Activated CD4-positive, alpha-beta memory T cell treated with anti-CD3 and anti-CD28 coated beads for 36 hours (primary cell): Measurements from ENCODE around the gene FAM83B. TPM values are rescaled to one million over a fixed set of nuclear protein-coding genes. Genes with fewer than 3 reads are reported as not detected.

Experiments used
- CTCF ChIA-PET: fragments of 350-600 bp; sonication (Branson Sonifier 250); formaldehyde crosslinking; loops from one replicate; lab custom pipeline; 2021; ENCODE audit warnings: antibody characterized with exemption, inconsistent platforms; lab: Charles Lee
- POLR2A ChIA-PET: fragments of 350-600 bp; sonication (Branson Sonifier 250); formaldehyde crosslinking; loops from one replicate; lab custom pipeline; 2021; ENCODE audit warnings: antibody characterized with exemption; lab: Charles Lee
- DNase-seq: peaks from one replicate; pipeline ENCODE4 v3.0.0-alpha.2; 2020
- H3K27ac Mint-ChIP-seq: one replicate; pipeline ENCODE4 v1.8.0; 2021; ENCODE audit warnings: mixed read lengths
- H3K27me3 Mint-ChIP-seq: one replicate; pipeline ENCODE4 v1.8.0; 2021; ENCODE audit warnings: mixed read lengths
- H3K36me3 Mint-ChIP-seq: one replicate; pipeline ENCODE4 v1.8.0; 2021; ENCODE audit warnings: mixed read lengths
- H3K4me1 Mint-ChIP-seq: one replicate; pipeline ENCODE4 v1.8.0; 2021; ENCODE audit warnings: low read depth, mixed read lengths
- H3K4me3 Mint-ChIP-seq: one replicate; pipeline ENCODE4 v1.8.0; 2021; ENCODE audit warnings: mild to moderate bottlenecking, mixed read lengths
- H3K9me3 Mint-ChIP-seq: one replicate; pipeline ENCODE4 v1.8.0; 2021; ENCODE audit warnings: mixed read lengths
- intact Hi-C: fragments of 100-400 bp; cut with micrococcal nuclease; formaldehyde crosslinking; loops from one replicate; pipeline ENCODE4 v1.15.1; 2023
- total RNA-seq, 2 experiments: library from RNA; stranded (reverse); gene quantifications; one replicate each; pipeline ENCODE4 v1.2.3, GENCODE V29; 2021

The FAM83B gene
- total RNA-seq, 2 experiments from 2014 or later = not detected

GRCh38 chr6:54892831-54893230 is 46.3 kb downstream of the FAM83B start:
- intact Hi-C loops = no loop called here
- H3K4me1 Mint-ChIP-seq = no peaks in the 10 kb centered on the region
- no peak overlapping the region for H3K4me3 Mint-ChIP-seq
- H3K9me3 Mint-ChIP-seq = peaks cover 6% of the 10 kb centered on the region
- H3K27me3 Mint-ChIP-seq = no peaks in the 10 kb centered on the region
- ChIA-PET CTCF (no interaction called here), POLR2A (no interaction called here)
- H3K27ac Mint-ChIP-seq = no peak overlapping the region
- DNase-seq = no peak
- no peaks in the 10 kb centered on the region for H3K36me3 Mint-ChIP-seq

- H3K4me1 Mint-ChIP-seq = no peaks in the 10 kb centered on the region
- intact Hi-C loops = no loop called here
- no peaks in the 10 kb centered on the region for H3K27me3 Mint-ChIP-seq
- H3K27ac Mint-ChIP-seq = no peak overlapping the region
- POLR2A ChIA-PET = no interaction called here
- CTCF ChIA-PET = no interaction called here
- no peak overlapping the region for H3K4me3 Mint-ChIP-seq
- H3K9me3 Mint-ChIP-seq = peaks cover 3% of the 10 kb centered on the region
- no peak for DNase-seq
- no peaks in the 10 kb centered on the region for H3K36me3 Mint-ChIP-seq
These were observed 47.2 kb downstream of the FAM83B start for GRCh38 chr6:54893818-54894217.

GRCh38 chr6:54896302-54896701 is 49.7 kb downstream of the FAM83B start:
- no peaks in the 10 kb centered on the region for H3K36me3 Mint-ChIP-seq
- no peak for DNase-seq
- POLR2A ChIA-PET = no interaction called here
- H3K4me1 Mint-ChIP-seq = no peaks in the 10 kb centered on the region
- peaks cover 3% of the 10 kb centered on the region for H3K9me3 Mint-ChIP-seq
- no peak overlapping the region for H3K27ac Mint-ChIP-seq
- no peak overlapping the region for H3K4me3 Mint-ChIP-seq
- intact Hi-C loops = no loop called here
- CTCF ChIA-PET = no interaction called here
- H3K27me3 Mint-ChIP-seq = no peaks in the 10 kb centered on the region

- ChIA-PET POLR2A (no interaction called here), CTCF (no interaction called here)
- no peak for DNase-seq
- no peak overlapping the region for H3K27ac Mint-ChIP-seq
- intact Hi-C loops = no loop called here
- no peaks in the 10 kb centered on the region for H3K27me3 Mint-ChIP-seq
- H3K36me3 Mint-ChIP-seq = no peaks in the 10 kb centered on the region
- no peak overlapping the region for H3K4me3 Mint-ChIP-seq
- H3K9me3 Mint-ChIP-seq = peaks cover 3% of the 10 kb centered on the region
- no peaks in the 10 kb centered on the region for H3K4me1 Mint-ChIP-seq
These were observed 51.1 kb downstream of the FAM83B start for GRCh38 chr6:54897462-54898189.

- POLR2A ChIA-PET = no interaction called here
- H3K9me3 Mint-ChIP-seq = peaks cover 2% of the 10 kb centered on the region
- intact Hi-C loops = no loop called here
- no peak overlapping the region for H3K4me3 Mint-ChIP-seq
- DNase-seq = no peak
- H3K27me3 Mint-ChIP-seq = no peaks in the 10 kb centered on the region
- CTCF ChIA-PET = no interaction called here
- H3K36me3 Mint-ChIP-seq = no peaks in the 10 kb centered on the region
- H3K4me1 Mint-ChIP-seq = no peaks in the 10 kb centered on the region
- no peak overlapping the region for H3K27ac Mint-ChIP-seq
These were observed 52.2 kb downstream of the FAM83B start for GRCh38 chr6:54898767-54899166.

- H3K9me3 Mint-ChIP-seq = no peaks in the 10 kb centered on the region
- H3K4me3 Mint-ChIP-seq = no peak overlapping the region
- H3K27me3 Mint-ChIP-seq = no peaks in the 10 kb centered on the region
- H3K27ac Mint-ChIP-seq = no peak overlapping the region
- POLR2A ChIA-PET = no interaction called here
- intact Hi-C loops = no loop called here
- no peaks in the 10 kb centered on the region for H3K36me3 Mint-ChIP-seq
- DNase-seq = no peak
- H3K4me1 Mint-ChIP-seq = no peaks in the 10 kb centered on the region
- CTCF ChIA-PET = no interaction called here
These were observed 52.9 kb downstream of the FAM83B start for GRCh38 chr6:54899442-54899841.

GRCh38 chr6:54899986-54900385 is 53.4 kb downstream of the FAM83B start:
- no peak overlapping the region for H3K4me3 Mint-ChIP-seq
- intact Hi-C loops = no loop called here
- ChIA-PET CTCF (no interaction called here), POLR2A (no interaction called here)
- no peak for DNase-seq
- no peaks in the 10 kb centered on the region for H3K36me3 Mint-ChIP-seq
- H3K4me1 Mint-ChIP-seq = no peaks in the 10 kb centered on the region
- H3K27me3 Mint-ChIP-seq = no peaks in the 10 kb centered on the region
- H3K9me3 Mint-ChIP-seq = no peaks in the 10 kb centered on the region
- no peak overlapping the region for H3K27ac Mint-ChIP-seq

- no peaks in the 10 kb centered on the region for H3K9me3 Mint-ChIP-seq
- POLR2A ChIA-PET = no interaction called here
- no peak overlapping the region for H3K4me3 Mint-ChIP-seq
- no peaks in the 10 kb centered on the region for H3K4me1 Mint-ChIP-seq
- no peaks in the 10 kb centered on the region for H3K27me3 Mint-ChIP-seq
- intact Hi-C loops = no loop called here
- no peaks in the 10 kb centered on the region for H3K36me3 Mint-ChIP-seq
- no peak overlapping the region for H3K27ac Mint-ChIP-seq
- CTCF ChIA-PET = no interaction called here
- no peak for DNase-seq
These were observed 54.1 kb downstream of the FAM83B start for GRCh38 chr6:54900666-54901065.

- intact Hi-C loops = no loop called here
- Mint-ChIP-seq H3K9me3 (no peaks in the 10 kb centered on the region), H3K4me1 (no peaks in the 10 kb centered on the region), H3K36me3 (no peaks in the 10 kb centered on the region), H3K27me3 (no peaks in the 10 kb centered on the region), H3K4me3 (no peak overlapping the region), H3K27ac (no peak overlapping the region)
- CTCF ChIA-PET = no interaction called here
- DNase-seq = no peak
- POLR2A ChIA-PET = no interaction called here
These were observed 57.3 kb downstream of the FAM83B start for GRCh38 chr6:54903884-54904283.

- CTCF ChIA-PET = no interaction called here
- H3K9me3 Mint-ChIP-seq = peaks cover 8% of the 10 kb centered on the region
- intact Hi-C loops = no loop called here
- POLR2A ChIA-PET = no interaction called here
- no peaks in the 10 kb centered on the region for H3K27me3 Mint-ChIP-seq
- DNase-seq = no peak
- H3K27ac Mint-ChIP-seq = no peak overlapping the region
- no peak overlapping the region for H3K4me3 Mint-ChIP-seq
- no peaks in the 10 kb centered on the region for H3K36me3 Mint-ChIP-seq
- H3K4me1 Mint-ChIP-seq = no peaks in the 10 kb centered on the region
These were observed 60.8 kb downstream of the FAM83B start for GRCh38 chr6:54907355-54907754.

- Mint-ChIP-seq H3K4me3 (no peak overlapping the region), H3K27me3 (no peaks in the 10 kb centered on the region), H3K4me1 (no peaks in the 10 kb centered on the region), H3K36me3 (no peaks in the 10 kb centered on the region), H3K27ac (no peak overlapping the region), H3K9me3 (peaks cover 9% of the 10 kb centered on the region)
- ChIA-PET CTCF (no interaction called here), POLR2A (no interaction called here)
- no peak for DNase-seq
- intact Hi-C loops = no loop called here
These were observed 62.6 kb downstream of the FAM83B start for GRCh38 chr6:54909184-54909583.

GRCh38 chr6:54910431-54910884 is 63.9 kb downstream of the FAM83B start:
- Mint-ChIP-seq H3K36me3 (no peaks in the 10 kb centered on the region), H3K9me3 (peaks cover 18% of the 10 kb centered on the region), H3K4me3 (no peak overlapping the region), H3K4me1 (no peaks in the 10 kb centered on the region), H3K27ac (no peak overlapping the region), H3K27me3 (no peaks in the 10 kb centered on the region)
- POLR2A ChIA-PET = no interaction called here
- no peak for DNase-seq
- CTCF ChIA-PET = no interaction called here
- intact Hi-C loops = no loop called here

- no peaks in the 10 kb centered on the region for H3K36me3 Mint-ChIP-seq
- CTCF ChIA-PET = interaction anchor here (0.6 kb wide), 1 partner anchor 285 kb away, joined by 3 read pairs; no protein-coding TSS in a partner anchor
- no peak overlapping the region for H3K4me3 Mint-ChIP-seq
- no peaks in the 10 kb centered on the region for H3K27me3 Mint-ChIP-seq
- intact Hi-C loops = no loop called here
- no peaks in the 10 kb centered on the region for H3K4me1 Mint-ChIP-seq
- no peak for DNase-seq
- POLR2A ChIA-PET = no interaction called here
- H3K27ac Mint-ChIP-seq = no peak overlapping the region
- peaks cover 20% of the 10 kb centered on the region for H3K9me3 Mint-ChIP-seq
These were observed 64.3 kb downstream of the FAM83B start for GRCh38 chr6:54910921-54911320.
